Lower leg skin (tissue), 3 donors: ENCODE results near the gene SHROOM3.

Source experiments
- CTCF ChIP-seq, 3 donors: fragments of 450-650 bp; IDR thresholded peaks; one replicate each; pipeline ENCODE4 v1.5.1; 2016; ENCODE audit warnings: antibody characterized with exemption in 3 of 3, mild to moderate bottlenecking in 3 of 3, moderate library complexity in 2 of 3
- POLR2A ChIP-seq, 2 donors: fragments of 450-650 bp; IDR thresholded peaks; one replicate each; pipeline ENCODE4 v1.6.1; 2016 to 2017; ENCODE audit warnings: antibody characterized with exemption in 2 of 2, mild to moderate bottlenecking in 1 of 2, moderate library complexity in 1 of 2

- TF ChIP-seq CTCF (IDR thresholded peaks at IDR 0.05) (no peak), POLR2A (IDR thresholded peaks at IDR 0.05) (no peak)
Observed at GRCh38 chr4:76708971-76709771, 274.1 kb downstream of the SHROOM3 start.
